ENCODE results near the gene NBAS.

NBAS gene

DNA sequence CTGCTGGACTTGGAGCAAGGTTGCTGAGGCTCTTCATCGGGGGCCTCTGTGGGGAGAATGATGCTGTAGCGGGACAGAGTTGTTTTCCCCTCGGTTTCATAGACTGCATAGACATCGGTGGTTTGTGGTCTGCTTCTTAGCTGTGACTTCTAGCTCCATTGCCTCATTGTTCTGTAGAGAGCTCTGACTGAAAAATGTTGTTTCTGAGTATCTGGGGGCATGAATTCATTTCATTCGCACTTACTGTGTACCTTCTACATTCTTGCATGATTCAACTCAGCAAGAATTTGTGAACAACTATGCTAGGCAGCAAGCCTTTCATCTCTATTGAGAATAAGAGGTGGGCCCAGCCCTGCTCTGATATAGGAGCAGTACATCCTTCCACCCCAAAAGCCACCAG, 406.8 kb downstream of the NBAS start:
- H3K36me3 Mint-ChIP-seq (ENCODE audit: low read depth) = no peaks in the 10 kb centered on the region
- intact Hi-C loops (cut with micrococcal nuclease) = no loop called here
- no peaks in the 10 kb centered on the region for H3K27me3 Mint-ChIP-seq
- no peak overlapping the region for H3K4me3 Mint-ChIP-seq
- no peaks in the 10 kb centered on the region for H3K4me1 Mint-ChIP-seq (ENCODE audit: low read depth)
- no peaks in the 10 kb centered on the region for H3K9me3 Mint-ChIP-seq
- no peak overlapping the region for H3K27ac Mint-ChIP-seq

DNA sequence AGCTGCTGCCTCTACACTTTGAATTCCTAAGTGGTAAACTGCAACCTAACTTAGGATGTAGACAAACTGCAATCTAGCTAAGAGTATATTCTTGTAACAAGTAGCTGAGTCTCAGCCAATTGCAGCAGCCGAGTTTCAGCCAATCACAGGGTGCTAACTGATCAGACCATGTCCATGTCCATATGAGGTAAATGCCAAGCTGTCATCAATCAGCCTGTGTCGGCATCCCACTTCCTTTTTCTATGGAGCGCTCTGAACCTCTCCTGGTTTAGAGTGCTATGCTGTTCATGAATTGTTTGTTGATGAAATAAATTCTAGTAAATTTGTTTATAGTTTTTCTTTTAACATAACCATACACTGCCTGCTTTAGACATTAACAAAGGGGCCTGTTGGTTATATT, 408.8 kb downstream of the NBAS start:
- Mint-ChIP-seq H3K36me3 (ENCODE audit: low read depth) (no peaks in the 10 kb centered on the region), H3K9me3 (no peaks in the 10 kb centered on the region), H3K27ac (no peak overlapping the region), H3K27me3 (no peaks in the 10 kb centered on the region), H3K4me3 (no peak overlapping the region), H3K4me1 (ENCODE audit: low read depth) (no peaks in the 10 kb centered on the region)
- intact Hi-C loops (cut with micrococcal nuclease) = no loop called here

DNA sequence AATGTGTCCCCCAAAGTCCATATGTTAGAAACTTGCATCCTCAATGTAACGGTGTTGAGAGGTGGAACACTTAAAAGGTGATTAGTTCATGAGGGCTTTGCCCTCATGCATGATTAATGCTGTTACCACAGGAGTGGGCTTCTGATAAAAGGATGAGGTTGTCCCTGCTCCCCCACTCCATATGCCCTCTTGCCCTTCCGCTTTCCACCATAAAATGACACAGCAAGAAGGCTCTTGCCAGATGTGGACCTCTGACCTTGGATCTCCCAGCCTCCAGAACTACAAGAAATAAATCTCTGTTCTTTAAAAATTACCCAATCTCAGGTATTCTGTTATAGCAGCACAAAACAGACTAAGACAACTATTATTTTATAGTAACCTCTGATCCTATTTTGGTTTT, 412.1 kb downstream of the NBAS start:
- Mint-ChIP-seq H3K9me3 (no peaks in the 10 kb centered on the region), H3K27me3 (no peaks in the 10 kb centered on the region), H3K4me3 (no peak overlapping the region), H3K4me1 (ENCODE audit: low read depth) (no peaks in the 10 kb centered on the region), H3K36me3 (ENCODE audit: low read depth) (no peaks in the 10 kb centered on the region), H3K27ac (no peak overlapping the region)
- intact Hi-C loops (cut with micrococcal nuclease) = no loop called here

DNA sequence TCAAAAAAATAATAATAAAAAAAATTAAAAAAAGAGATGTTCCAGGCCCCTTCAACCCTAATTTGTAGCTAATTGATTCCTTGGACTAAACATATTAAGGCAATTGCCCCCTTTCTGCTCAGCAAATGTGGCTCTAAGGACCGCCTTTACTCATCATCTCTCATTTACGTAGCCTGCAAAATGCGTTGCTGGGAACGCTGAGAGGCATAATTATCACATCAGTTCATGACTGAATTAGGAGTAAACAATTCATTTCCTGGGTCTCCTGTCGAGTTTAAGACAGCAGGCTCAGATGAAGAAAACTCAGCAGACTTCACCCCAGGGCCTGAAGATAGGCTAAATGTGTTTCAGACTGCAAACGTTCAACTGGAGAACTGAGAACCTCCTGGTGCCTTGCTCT, 413.5 kb downstream of the NBAS start:
- H3K36me3 Mint-ChIP-seq (ENCODE audit: low read depth) = no peaks in the 10 kb centered on the region
- H3K27me3 Mint-ChIP-seq = peaks cover 3% of the 10 kb centered on the region
- no peak overlapping the region for H3K4me3 Mint-ChIP-seq
- H3K27ac Mint-ChIP-seq = no peak overlapping the region
- no peaks in the 10 kb centered on the region for H3K4me1 Mint-ChIP-seq (ENCODE audit: low read depth)
- intact Hi-C loops (cut with micrococcal nuclease) = no loop called here
- H3K9me3 Mint-ChIP-seq = no peaks in the 10 kb centered on the region

DNA sequence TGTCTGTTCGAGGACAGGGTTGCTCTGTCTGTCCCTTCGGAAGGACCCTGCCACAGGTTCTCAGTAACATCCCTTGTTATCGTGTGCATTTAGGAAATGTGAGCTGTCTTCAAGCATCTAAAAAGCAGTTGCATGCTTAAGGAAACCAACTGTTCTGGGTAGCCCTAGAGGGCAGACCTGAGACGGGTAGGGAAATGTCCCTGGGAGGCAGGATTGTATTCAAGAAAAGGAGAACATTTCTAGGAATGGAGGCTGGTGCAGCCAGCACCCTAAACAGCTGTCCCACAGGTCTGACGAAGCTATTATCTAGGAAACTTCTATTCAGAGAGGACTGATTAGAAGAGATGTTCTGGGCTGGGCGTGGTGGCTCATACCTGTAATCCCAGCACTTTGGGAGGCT, 414.2 kb downstream of the NBAS start:
- Mint-ChIP-seq H3K36me3 (ENCODE audit: low read depth) (no peaks in the 10 kb centered on the region), H3K27ac (no peak overlapping the region), H3K27me3 (peaks cover 7% of the 10 kb centered on the region), H3K4me3 (no peak overlapping the region), H3K9me3 (no peaks in the 10 kb centered on the region), H3K4me1 (ENCODE audit: low read depth) (peaks cover 5% of the 10 kb centered on the region)
- intact Hi-C loops (cut with micrococcal nuclease) = no loop called here

DNA sequence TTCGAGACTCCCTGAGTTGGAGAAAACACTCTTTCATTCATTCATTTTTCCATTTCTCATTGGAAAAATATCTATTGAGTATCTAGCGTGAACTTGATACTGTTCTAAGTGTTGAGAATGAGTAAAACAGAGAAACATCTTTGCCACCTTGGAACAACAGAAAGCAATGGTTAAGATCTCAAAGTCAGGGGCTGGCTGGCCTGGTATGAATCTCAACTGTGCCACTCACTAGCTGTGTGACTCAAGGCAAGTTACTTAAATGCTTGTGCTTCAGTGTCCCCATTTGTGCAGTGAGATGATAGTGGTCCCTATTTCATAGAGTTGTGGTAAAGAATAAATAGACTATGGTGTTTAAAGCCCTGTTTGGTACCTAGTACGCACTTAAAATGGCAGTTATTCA, 415.2 kb downstream of the NBAS start:
- H3K9me3 Mint-ChIP-seq = no peaks in the 10 kb centered on the region
- intact Hi-C loops (cut with micrococcal nuclease) = no loop called here
- H3K4me3 Mint-ChIP-seq = no peak overlapping the region

DNA sequence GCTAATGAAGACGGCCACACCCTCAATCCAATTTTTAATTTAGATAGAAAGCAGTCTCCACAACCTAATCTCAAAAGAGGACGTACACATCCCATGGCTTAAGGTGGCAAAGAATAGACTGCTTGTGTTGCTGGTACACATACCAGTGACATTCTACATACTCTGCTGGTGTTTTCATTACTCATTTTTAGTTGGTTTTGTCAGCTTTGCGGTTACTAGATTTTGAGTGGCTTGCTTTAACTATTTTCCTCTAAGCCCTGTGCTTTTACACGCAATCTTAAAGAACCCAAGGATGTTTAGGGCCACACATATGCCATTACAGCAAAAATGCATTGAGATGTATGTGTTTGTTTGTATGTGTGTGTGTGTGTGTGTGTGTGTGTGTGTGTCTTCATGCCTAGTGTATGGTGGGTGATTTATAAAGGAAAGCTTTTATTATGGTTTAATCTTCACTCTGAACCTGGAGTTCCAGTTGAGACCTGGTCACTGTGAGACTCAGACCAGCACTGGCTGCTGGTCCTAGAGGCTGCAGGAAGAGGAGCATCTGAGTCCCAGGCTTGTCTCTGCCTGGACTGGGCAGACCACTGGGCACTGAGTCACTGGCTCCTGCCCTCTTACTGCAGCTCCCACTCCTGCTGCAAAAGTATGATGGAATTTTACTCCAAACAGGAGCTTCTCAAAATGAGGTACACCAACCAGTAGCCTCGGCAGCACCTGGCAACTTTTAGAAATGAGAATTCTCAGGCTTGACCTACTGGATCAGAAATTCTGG, 415.9 kb downstream of the NBAS start:
- intact Hi-C loops (cut with micrococcal nuclease) = no loop called here
- Mint-ChIP-seq H3K4me1 (ENCODE audit: low read depth) (peaks cover 7% of the 10 kb centered on the region), H3K4me3 (no peak overlapping the region), H3K9me3 (no peaks in the 10 kb centered on the region), H3K36me3 (ENCODE audit: low read depth) (no peaks in the 10 kb centered on the region), H3K27me3 (peaks cover 11% of the 10 kb centered on the region), H3K27ac (no peak overlapping the region)

More for the DNA sequence above, 415.2 kb downstream of the NBAS start:
- no peak overlapping the region for H3K27ac Mint-ChIP-seq
- no peaks in the 10 kb centered on the region for H3K36me3 Mint-ChIP-seq (ENCODE audit: low read depth)
- H3K27me3 Mint-ChIP-seq = peaks cover 11% of the 10 kb centered on the region
- H3K4me1 Mint-ChIP-seq (ENCODE audit: low read depth) = peaks cover 7% of the 10 kb centered on the region

DNA sequence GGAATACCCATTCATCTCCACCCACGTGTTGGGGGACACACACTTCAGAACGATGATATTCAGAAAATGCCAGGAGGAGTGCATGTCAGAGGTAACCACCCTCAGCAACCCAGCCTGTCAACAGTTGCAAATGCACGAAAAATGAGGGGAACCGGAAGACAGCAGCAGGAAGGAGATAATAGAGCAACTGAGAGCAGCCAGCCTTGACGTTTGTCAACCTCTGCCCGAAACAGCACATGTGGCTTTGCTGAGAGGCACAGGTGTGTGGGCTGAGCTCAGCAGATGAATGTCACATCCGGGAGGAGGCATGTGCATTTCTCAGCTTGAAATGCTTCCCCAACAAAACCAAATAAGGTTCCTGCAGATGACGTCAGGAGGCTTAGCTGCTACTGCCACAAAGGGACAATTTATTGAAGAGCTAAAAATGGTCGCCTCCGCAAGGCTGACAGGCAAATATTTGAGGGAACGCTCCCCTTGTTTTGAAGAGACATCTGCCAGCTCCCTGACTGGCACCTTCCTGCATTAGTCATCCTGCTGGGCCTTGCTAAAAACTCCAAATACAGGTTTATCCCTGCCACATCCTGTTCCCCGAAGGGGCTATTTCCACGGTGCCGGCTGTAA, 419.0 kb downstream of the NBAS start:
- Mint-ChIP-seq H3K27ac (no peak overlapping the region), H3K9me3 (peaks cover 6% of the 10 kb centered on the region), H3K4me1 (ENCODE audit: low read depth) (peaks cover 7% of the 10 kb centered on the region), H3K36me3 (ENCODE audit: low read depth) (no peaks in the 10 kb centered on the region), H3K4me3 (no peak overlapping the region), H3K27me3 (peaks cover 11% of the 10 kb centered on the region)
- intact Hi-C loops (cut with micrococcal nuclease) = no loop called here

DNA sequence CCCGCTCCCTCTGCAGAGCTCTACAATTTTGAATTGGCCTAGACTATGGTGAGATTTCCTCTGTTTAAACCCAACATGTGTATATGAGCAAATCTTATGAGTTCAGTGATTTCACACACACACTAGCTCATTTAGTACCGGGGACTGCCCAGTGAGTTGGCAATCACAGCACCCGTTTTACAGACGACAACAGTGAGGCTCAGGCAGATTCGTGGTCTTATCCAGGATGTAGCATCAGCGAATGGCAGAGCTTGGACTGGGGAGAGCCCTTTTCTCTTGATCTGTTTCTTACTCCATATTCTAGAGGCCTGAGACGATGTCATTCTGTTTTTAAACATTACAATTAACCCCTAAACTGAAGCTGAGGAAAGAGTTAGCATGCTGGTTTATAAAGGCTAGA, 419.9 kb downstream of the NBAS start:
- H3K4me3 Mint-ChIP-seq = no peak overlapping the region
- intact Hi-C loops (cut with micrococcal nuclease) = no loop called here

DNA sequence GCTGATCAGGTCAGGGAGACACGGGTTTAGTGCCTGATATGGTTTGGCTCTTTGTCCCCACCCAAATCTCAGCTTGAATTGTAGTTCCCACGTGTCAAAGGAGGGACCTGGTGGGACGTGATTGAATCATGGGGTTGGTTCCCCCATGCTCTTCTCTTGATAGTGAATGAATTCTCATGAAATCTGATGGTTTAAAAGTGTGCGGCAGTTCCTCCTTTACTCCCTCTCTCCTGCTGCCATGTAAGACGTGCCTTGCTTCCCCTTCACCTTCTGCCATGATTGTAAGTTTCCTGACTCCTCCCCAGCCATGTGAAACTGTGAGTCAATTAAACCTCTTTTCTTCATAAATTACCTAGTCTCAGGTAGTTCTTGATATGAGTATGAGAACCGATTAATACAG, 424.5 kb downstream of the NBAS start:
- H3K27me3 Mint-ChIP-seq = peaks cover 2% of the 10 kb centered on the region
- H3K27ac Mint-ChIP-seq = no peak overlapping the region
- H3K4me3 Mint-ChIP-seq = no peak overlapping the region
- peaks cover 31% of the 10 kb centered on the region for H3K9me3 Mint-ChIP-seq
- intact Hi-C loops (cut with micrococcal nuclease) = no loop called here
- H3K36me3 Mint-ChIP-seq (ENCODE audit: low read depth) = no peaks in the 10 kb centered on the region
- no peaks in the 10 kb centered on the region for H3K4me1 Mint-ChIP-seq (ENCODE audit: low read depth)

More for the DNA sequence above, 419.9 kb downstream of the NBAS start:
- Mint-ChIP-seq H3K27me3 (peaks cover 11% of the 10 kb centered on the region), H3K27ac (no peak overlapping the region), H3K9me3 (peaks cover 6% of the 10 kb centered on the region), H3K4me1 (ENCODE audit: low read depth) (peaks cover 7% of the 10 kb centered on the region), H3K36me3 (ENCODE audit: low read depth) (no peaks in the 10 kb centered on the region)

DNA sequence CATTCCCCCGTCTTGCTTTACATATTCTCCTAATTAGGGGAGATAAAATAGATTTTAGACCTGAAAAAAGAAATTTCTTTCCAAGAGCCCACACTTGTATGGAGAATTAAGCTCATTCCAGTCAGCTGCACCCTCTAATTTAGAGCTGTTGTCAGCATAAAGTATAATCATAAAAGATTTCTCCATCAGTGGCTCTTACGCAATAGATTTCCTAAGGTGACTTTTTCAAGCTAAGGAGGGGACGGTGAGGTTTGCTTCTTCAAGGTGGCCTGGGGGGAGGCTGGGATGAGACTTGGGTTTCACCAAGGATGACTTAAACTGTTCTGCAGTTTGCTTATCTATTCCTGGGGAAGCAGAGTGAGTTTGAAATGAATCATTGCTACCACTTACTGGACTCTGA, 426.2 kb downstream of the NBAS start:
- Mint-ChIP-seq H3K4me3 (no peak overlapping the region), H3K27ac (no peak overlapping the region), H3K27me3 (no peaks in the 10 kb centered on the region), H3K4me1 (ENCODE audit: low read depth) (no peaks in the 10 kb centered on the region), H3K36me3 (ENCODE audit: low read depth) (no peaks in the 10 kb centered on the region), H3K9me3 (peaks cover 31% of the 10 kb centered on the region)
- intact Hi-C loops (cut with micrococcal nuclease) = no loop called here

DNA sequence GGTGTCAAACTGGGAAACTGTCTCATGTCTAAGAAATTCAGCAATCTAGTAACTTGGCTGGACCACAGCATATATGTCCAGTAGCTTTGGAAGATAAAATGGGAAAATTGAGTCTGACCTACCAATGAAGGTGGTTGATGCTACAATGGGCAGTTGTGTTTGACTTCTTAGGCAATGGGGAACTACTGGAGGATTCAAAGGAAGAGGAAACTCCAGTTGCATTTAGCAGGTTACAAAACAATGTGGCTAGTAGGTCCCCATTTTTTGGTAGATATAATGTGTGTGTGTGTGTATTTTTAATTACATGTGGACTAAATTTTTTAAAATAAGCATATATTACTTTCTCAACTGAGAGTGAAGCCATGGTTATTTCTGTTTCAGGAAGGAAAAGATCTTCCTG, 427.7 kb downstream of the NBAS start:
- Mint-ChIP-seq H3K9me3 (peaks cover 33% of the 10 kb centered on the region), H3K36me3 (ENCODE audit: low read depth) (no peaks in the 10 kb centered on the region), H3K4me3 (no peak overlapping the region), H3K27me3 (no peaks in the 10 kb centered on the region), H3K27ac (no peak overlapping the region), H3K4me1 (ENCODE audit: low read depth) (no peaks in the 10 kb centered on the region)
- intact Hi-C loops (cut with micrococcal nuclease) = no loop called here

DNA sequence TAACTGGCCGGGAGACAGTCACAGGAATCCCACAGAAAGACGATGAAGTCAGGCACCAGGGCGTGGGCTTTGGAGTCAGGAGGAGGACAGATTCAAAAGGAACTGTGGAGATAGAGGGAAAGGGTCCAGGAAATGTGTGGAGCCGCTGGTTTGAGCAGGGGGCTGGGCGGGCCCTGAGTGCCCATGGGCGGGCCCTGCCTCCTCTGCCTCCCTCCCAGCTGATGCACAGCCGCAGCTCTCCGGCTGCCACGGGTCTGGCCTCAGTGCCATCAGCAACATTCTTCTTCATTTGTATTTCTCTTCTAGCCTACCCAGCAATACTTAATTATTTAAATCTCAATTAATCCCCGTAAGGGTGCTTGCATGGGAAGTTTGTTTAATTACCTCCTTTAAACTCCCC, 432.3 kb downstream of the NBAS start:
- H3K27me3 Mint-ChIP-seq = no peaks in the 10 kb centered on the region
- intact Hi-C loops (cut with micrococcal nuclease) = no loop called here

DNA sequence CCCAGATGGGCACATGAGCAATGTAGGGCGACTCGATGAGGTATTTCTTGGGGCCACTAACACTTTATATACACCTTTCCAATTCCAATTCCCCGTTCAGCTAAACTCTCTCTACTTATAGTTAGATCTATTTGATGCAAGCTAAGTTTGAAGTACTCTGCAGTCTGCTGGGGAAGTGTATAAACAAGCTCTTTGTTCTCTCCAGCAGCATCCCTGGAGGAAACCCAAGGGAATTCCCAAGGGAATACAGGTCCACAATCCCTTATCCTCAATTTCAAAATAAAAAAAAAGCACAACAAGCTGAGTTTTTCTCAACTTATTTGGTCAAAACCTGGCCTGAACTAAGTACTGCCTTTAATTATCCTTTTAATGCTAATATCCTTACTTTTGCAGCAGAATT, 433.3 kb downstream of the NBAS start:
- Mint-ChIP-seq H3K4me1 (ENCODE audit: low read depth) (no peaks in the 10 kb centered on the region), H3K36me3 (ENCODE audit: low read depth) (no peaks in the 10 kb centered on the region), H3K27ac (no peak overlapping the region), H3K4me3 (no peak overlapping the region), H3K9me3 (peaks cover 27% of the 10 kb centered on the region), H3K27me3 (no peaks in the 10 kb centered on the region)
- intact Hi-C loops (cut with micrococcal nuclease) = no loop called here

More for the DNA sequence above, 432.3 kb downstream of the NBAS start:
- Mint-ChIP-seq H3K4me1 (ENCODE audit: low read depth) (no peaks in the 10 kb centered on the region), H3K36me3 (ENCODE audit: low read depth) (no peaks in the 10 kb centered on the region), H3K27ac (no peak overlapping the region), H3K9me3 (peaks cover 31% of the 10 kb centered on the region), H3K4me3 (no peak overlapping the region)

DNA sequence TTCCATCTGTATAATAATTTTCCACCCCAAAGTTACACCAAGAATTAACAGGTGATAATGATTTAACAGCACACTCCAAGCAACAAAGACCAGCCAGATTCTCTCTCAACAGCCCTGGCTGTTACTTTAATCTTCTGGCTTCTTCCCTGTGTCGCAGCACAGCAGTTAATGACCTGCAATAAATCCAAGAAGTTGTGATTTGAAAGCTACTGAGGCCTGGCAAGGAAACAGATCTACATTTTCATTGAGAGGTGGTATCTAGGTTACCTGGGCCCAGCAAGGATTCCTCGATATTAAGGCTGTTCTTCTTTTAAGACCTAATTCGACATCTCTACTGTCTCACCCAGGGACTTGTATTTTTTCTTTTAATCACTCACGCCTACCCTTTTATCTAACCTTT, 433.8 kb downstream of the NBAS start:
- Mint-ChIP-seq H3K27ac (no peak overlapping the region), H3K4me1 (ENCODE audit: low read depth) (no peaks in the 10 kb centered on the region), H3K9me3 (peaks cover 24% of the 10 kb centered on the region), H3K36me3 (ENCODE audit: low read depth) (no peaks in the 10 kb centered on the region), H3K4me3 (no peak overlapping the region), H3K27me3 (no peaks in the 10 kb centered on the region)
- intact Hi-C loops (cut with micrococcal nuclease) = no loop called here

All from dendritic cell treated with granulocyte-macrophage colony-stimulating factor and Interleukin-4, amounts not matched to agents 40 ng/mL and 50 ng/mL, for 4 days (primary cell).